ENCODE measurements around the gene SPATA9.
"Not testable (repeated sequence)": the region's sequence is repeated elsewhere in the genome, so short reads cannot be mapped to it uniquely, and the experiment has no call there.

Gene SPATA9

DNA sequence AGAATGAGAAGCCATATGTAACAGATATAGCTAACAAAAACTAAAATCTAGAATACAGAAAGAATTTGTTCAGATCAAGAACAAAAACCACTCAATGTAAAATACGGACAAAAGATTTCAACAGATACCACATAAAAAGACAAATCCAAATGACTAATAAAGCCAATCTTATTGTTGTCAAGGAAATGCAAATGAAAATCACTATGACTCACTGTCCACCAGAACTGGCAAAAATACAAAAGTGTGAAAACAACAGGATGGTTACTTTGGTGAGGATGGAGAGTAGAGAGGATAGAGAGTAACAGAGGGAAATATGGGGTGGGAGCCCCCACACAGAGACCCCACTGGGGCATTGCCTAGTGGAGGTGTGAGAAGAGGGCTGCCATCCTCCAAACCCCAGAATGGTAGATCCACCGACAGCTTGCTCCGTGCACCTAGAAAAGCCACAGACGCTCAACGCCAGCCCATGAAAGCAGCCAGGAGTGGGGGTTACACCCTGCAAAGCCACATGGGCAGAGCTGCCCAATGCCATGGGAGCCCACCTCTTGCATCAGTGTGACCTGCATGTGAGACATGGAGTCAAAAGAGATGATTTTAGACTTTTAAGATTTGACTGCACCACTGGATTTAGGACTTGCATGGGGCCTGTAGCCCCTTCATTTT is 33.1 kb upstream of the SPATA9 start:
- DNase-seq: no peak

GRCh38 chr5:95713960-95714710 is 31.3 kb upstream of the SPATA9 start:
- no peak for DNase-seq

DNA sequence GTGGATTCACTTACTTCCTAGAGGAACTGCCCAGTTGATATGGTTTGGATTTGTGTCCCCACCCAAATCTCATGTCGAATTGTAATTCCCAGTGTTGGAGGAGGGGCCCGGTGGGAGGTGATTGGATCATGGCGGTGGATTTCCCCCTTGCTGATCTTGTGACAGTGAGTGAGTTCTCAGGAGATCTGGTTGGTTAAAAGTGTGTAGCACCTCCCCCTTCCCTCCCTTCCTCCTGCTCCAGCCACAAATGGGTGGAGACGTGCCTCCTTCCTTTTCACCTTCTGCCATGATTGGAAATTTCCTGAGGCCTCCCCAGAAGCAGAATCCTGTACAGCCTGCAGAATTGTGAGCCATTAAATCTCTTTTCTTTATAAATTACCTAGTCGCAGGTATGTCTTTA is 30.5 kb upstream of the SPATA9 start:
- DNase-seq: not testable (repeated sequence)

DNA sequence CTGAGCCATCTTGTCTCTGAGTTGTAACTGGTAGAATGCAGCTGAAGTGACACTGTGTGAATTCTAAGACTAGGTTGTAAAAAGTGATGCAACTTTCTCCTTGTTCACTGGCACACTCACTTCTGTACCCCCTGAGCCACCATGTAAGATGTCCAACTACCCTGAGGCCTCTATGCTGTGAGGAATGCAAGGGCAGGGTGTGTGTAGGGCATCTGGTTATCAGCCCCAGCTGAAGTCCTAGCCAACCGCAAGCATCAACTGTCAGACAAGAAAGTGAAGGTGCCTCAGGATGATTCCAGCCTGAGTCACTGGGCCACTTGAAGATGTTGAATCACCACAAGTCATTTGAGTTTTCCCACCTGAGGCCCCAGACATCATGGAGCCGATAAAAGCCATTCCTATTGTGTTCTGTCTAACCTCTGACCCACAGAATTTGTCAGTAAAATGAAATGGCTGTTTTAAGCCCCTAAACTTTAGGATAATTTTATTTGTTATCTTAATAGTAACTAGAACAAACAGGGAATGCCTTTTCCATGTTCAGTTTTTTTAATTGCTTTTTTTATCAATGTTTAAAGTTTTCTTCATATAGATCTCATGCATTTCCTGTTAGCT is 29.7 kb upstream of the SPATA9 start:
- DNase-seq: no peak

DNA sequence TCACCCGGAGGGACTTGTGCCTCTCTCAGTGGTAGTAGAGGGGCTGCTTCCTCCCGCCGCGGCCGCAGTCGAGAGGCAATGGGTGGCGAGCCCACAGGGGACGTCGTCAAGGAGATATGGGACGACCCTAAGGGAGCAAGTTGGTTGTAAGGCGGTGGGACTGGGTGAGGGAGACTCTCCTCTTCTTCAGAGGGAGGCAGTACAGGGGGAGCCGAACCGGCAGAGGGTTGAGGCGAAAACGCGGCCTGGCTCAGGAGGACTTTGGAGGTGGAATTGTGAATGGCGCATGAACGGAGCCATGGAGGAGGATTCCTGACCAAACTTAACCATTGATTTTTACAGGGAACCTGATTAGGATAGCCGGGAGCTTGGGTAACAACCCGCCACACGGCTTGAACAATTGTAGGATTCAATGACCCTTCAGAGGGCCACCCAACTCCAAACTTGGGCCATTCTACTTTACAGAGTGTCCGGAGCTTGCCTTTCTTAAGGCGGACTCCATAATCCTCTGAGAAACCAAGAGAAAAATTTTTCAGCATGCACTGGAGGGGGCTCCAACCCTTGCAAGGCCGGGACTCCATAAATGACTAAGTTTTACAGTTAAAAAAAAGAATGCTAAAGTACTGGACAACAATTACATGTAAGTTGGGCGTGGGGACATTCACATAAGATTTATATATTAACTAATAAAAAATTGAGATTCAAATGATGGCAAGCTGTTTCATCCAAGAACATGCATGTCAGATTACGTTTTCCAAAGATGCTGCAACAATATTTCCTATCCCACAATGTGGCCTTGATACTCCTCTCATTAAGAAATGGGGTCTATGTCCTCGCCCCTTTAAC is 28.9 kb upstream of the SPATA9 start:
- no peak for DNase-seq

- DNase-seq: not testable (repeated sequence)
Observed at GRCh38 chr5:95710651-95711500, 28.1 kb upstream of the SPATA9 start.

- DNase-seq: no peak
Observed at GRCh38 chr5:95709967-95710650, 27.3 kb upstream of the SPATA9 start.

- no peak for DNase-seq
Observed at GRCh38 chr5:95708876-95709275, 26.1 kb upstream of the SPATA9 start.

DNA sequence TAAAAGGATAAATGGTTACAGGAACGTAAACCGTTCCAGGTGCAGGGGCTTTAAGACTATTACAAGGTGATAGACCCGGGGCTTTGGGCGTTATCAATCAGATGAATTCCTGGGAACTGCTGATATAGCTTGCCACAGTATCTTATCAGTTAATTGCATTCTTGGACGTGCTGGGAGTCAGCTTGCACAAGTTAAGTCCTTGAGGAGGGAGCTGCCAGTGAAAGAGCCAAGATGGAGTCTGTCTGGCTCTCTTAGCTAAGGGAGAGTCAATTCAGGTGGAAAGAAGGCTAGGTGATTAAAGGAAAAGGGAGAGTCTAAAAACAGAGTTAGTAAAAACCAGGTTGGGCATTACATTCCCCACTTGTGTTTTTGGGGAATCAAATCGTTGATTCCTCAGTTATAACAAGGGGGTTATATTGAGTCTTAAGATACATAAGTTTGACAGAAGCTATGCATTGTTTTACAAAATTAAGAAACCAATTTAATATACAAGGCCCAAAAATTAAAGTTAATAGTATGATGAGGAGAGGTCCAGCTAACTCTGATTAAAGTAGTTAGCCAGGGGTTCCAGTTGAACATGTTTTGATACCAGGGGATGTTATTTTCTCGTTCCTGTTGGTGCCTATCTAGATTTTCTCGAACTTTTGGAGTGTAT is 24.9 kb upstream of the SPATA9 start:
- DNase-seq: not testable (repeated sequence)

DNA sequence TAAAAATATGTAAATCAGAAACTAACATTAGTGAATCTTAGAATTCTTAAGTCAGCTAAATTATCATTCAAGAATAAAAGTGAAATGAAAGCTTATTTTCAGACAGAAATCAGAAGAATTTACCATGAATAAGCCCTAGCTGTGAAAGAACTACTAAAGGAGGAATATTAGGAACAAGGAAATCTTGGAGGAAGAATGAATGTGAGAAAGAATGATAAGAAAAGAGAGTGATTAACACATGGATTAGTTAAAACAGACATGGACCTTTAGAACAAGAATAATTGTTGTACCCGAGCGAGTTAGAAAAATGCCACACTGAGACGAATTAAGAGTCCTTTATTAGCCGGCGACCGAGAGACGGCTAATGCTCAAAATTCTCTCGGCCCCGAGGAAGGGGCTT is 24.3 kb upstream of the SPATA9 start:
- DNase-seq: no peak

- DNase-seq: not testable (repeated sequence)
Observed at GRCh38 chr5:95706196-95706595, 23.4 kb upstream of the SPATA9 start.

DNA sequence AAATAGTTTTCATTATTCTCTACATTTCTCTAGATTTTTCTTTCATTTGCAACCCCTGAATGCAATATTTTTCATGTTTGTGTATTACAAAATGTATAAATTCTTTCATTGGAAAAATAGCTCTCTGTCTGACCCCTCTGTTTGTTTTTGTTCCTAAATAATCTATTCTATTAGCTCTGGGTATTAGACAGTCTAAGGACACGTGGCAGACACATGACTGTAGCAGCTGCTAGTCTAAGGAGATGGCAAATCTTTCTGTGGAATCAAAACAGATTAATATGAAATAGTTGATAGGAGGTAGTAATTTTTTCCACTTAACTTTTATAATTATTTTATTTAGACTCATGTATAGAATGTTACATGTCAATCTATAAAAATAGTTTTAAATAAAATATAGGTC is 21.4 kb upstream of the SPATA9 start:
- DNase-seq: no peak

DNA sequence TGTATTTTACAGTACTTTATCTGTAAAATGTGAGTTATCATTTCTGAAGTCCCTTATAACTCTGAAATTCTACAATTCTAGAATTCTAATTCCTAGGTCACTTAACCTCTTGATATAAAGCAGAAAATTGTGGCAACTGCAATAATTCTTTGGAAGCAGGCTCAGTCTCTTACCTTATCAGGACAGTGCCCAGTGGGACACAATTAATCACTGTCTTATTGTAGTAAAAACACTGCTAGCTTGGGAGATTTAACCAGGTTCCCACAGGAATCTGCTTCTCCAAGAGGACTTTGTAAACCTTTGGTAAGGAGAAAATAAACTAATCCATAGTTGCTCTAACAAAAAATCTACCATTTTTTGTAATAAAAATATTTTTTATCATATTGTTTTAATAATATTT is 18.3 kb upstream of the SPATA9 start:
- no peak for DNase-seq

DNA sequence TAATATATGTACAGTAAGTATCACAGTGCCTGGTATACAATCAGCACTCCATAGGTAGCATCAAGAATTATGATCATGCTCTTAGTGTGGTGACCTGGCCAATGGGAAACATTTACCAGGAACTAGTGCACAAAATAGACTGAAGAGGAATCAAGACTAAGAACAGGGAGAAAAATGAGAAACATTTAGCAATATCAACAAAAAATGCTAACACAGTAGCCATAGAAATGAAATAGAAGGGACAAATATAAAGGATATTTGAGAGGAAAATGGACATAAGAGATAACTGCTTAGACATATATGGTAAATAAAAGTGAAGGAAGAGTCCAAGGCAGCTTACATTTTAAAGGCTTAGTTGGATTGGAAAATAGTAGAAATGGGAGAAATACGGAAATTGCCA is 16.5 kb upstream of the SPATA9 start:
- DNase-seq: no peak

DNA sequence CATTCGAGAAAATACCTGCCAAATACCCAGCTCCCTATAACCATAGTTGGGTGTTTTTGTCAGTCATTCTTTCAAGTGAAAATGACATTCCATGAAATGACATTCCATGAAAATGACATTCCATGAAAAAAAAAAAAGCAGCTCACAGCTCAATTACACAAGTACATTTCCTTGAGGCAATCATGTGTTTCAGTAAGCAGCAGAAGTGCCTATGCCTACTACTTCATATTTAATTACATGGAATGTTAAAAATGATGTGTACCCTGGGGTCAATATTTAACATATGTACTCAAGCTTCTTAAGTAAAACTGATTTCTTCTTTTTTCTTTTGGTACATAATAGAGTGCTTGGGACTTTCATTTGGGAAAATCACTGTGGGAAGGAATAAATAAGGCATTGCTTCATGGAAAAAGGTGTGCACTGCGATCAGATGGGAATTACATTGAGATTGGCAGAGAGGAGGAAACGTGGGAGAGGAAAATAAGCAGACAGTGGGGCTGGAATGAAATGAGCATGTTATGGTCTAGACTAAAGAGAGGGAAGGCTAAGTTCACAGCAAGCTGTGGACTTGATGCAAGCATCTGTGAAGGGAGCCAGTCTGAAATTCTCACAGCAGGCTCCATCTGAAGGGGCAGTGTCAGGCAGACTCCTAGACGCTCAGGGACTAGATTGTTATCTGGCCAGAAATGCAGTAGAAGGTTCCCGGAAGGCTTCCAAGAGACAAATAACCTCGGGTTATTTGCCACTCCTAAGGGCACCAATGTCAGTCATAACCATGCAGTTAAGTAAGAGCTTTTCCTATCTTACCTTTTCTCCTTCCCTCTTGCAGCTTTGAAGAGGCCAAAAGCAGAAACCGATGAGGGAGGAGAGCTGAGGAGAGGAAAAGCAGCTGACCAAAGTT is 15.2 kb upstream of the SPATA9 start:
- DNase-seq: no peak

GRCh38 chr5:95690333-95690732 is 7.5 kb upstream of the SPATA9 start:
- no peak for DNase-seq

GRCh38 chr5:95689680-95690079 is 6.9 kb upstream of the SPATA9 start:
- no peak for DNase-seq

GRCh38 chr5:95686651-95687050 is 3.9 kb upstream of the SPATA9 start:
- no peak for DNase-seq

- no peak for DNase-seq
Observed at GRCh38 chr5:95684361-95684760, 1.6 kb upstream of the SPATA9 start.

GRCh38 chr5:95673081-95673480 is 9.7 kb downstream of the SPATA9 start:
- DNase-seq: no peak
